HEK293 (cell line): Measurements from ENCODE around the gene CRYBA4.

Experiments used
- CTCF ChIA-PET: fragments of 350-600 bp; formaldehyde crosslinking; extraction: SDS; loops from one replicate; lab custom pipeline; 2021; ENCODE audit warnings: antibody characterized with exemption; lab: Yijun Ruan, JAX
- POLR2A ChIA-PET: fragments of 300-600 bp; formaldehyde crosslinking; extraction: SDS; loops from one replicate; lab custom pipeline; 2020; ENCODE audit warnings: antibody characterized with exemption, inconsistent platforms; lab: Yijun Ruan, JAX
- H3K27ac ChIP-seq: fragments of 200-500 bp; sonication (Bioruptor generic); 2 replicates; pipeline ENCODE4 v1.5.1; 2014; ENCODE audit warnings: low read depth, low read length, control low read depth, inconsistent platforms; ENCODE audit errors: extremely low read depth
- H3K36me3 ChIP-seq, 2 experiments: fragments of 200-500 bp in 1 of 2; sonication (Bioruptor generic) in 1 of 2; 1 replicate in 1 of 2; 2 replicates in 1 of 2; pipeline ENCODE4 v1.5.1; 2014 to 2017; ENCODE audit warnings: inconsistent platforms in 2 of 2, low read length in 2 of 2; ENCODE audit not compliant: control insufficient read depth in 2 of 2, insufficient read depth in 1 of 2
- H3K4me1 ChIP-seq: fragments of 200-500 bp; sonication (Bioruptor generic); 2 replicates; pipeline ENCODE4 v1.5.1; 2014; ENCODE audit warnings: mild to moderate bottlenecking, low read length, inconsistent platforms; ENCODE audit not compliant: control insufficient read depth, insufficient read depth
- H3K4me3 ChIP-seq: 2 replicates; pipeline ENCODE4 v1.5.1; 2011; ENCODE audit warnings: low read depth, mild to moderate bottlenecking, control low read depth, low read length, moderate library complexity
- H3K9me3 ChIP-seq: fragments of 200-500 bp; sonication (Bioruptor generic); 2 replicates; pipeline ENCODE4 v1.5.1; 2014; ENCODE audit warnings: low read depth, low read length, inconsistent platforms; ENCODE audit not compliant: control insufficient read depth, insufficient read depth
- EGR2 ChIP-seq: fragments of 450-650 bp; formaldehyde crosslinking; IDR thresholded peaks from 2 replicates; pipeline ENCODE4 v1.5.1; 2016; ENCODE audit warnings: low read depth, missing biosample characterization, missing genetic modification characterization
- GLI4 ChIP-seq: fragments of 450-650 bp; formaldehyde crosslinking; IDR thresholded peaks from 2 replicates; pipeline ENCODE4 v1.5.1; 2016; ENCODE audit warnings: missing biosample characterization, missing genetic modification characterization
- INSM2 ChIP-seq: fragments of 450-650 bp; formaldehyde crosslinking; IDR thresholded peaks from 2 replicates; pipeline ENCODE4 v1.5.1; 2016; ENCODE audit warnings: missing biosample characterization, missing genetic modification characterization
- KLF10 ChIP-seq: fragments of 450-650 bp; IDR thresholded peaks from 2 replicates; pipeline ENCODE4 v1.5.1; 2018; ENCODE audit warnings: missing biosample characterization, mild to moderate bottlenecking, missing genetic modification characterization
- KLF7 ChIP-seq: fragments of 450-650 bp; formaldehyde crosslinking; IDR thresholded peaks from 2 replicates; pipeline ENCODE4 v1.5.1; 2016; ENCODE audit warnings: missing biosample characterization, missing genetic modification characterization, borderline replicate concordance
- ZBTB44 ChIP-seq: fragments of 450-650 bp; IDR thresholded peaks from 2 replicates; pipeline ENCODE4 v1.5.1; 2018; ENCODE audit warnings: missing biosample characterization, mild to moderate bottlenecking, missing genetic modification characterization
- ZBTB48 ChIP-seq: fragments of 450-650 bp; formaldehyde crosslinking; IDR thresholded peaks from 2 replicates; pipeline ENCODE4 v1.5.1; 2016; ENCODE audit warnings: missing biosample characterization, missing genetic modification characterization
- ZBTB8A ChIP-seq: fragments of 450-650 bp; formaldehyde crosslinking; IDR thresholded peaks from 2 replicates; pipeline ENCODE4 v1.5.1; 2016; ENCODE audit warnings: missing biosample characterization, missing genetic modification characterization
- ZFP3 ChIP-seq: fragments of 450-650 bp; formaldehyde crosslinking; IDR thresholded peaks from 2 replicates; pipeline ENCODE4 v1.5.1; 2016; ENCODE audit warnings: low read depth, missing biosample characterization, missing genetic modification characterization
- ZNF148 ChIP-seq: fragments of 450-650 bp; formaldehyde crosslinking; IDR thresholded peaks from 2 replicates; pipeline ENCODE4 v1.5.0; 2017; ENCODE audit warnings: missing biosample characterization, missing genetic modification characterization, borderline replicate concordance
- ZNF155 ChIP-seq: fragments of 450-650 bp; formaldehyde crosslinking; IDR thresholded peaks from 2 replicates; pipeline ENCODE4 v1.5.1; 2016; ENCODE audit warnings: missing biosample characterization, missing genetic modification characterization
- ZNF211 ChIP-seq: fragments of 450-650 bp; formaldehyde crosslinking; IDR thresholded peaks from 2 replicates; pipeline ENCODE4 v1.5.1; 2016; ENCODE audit warnings: low read depth, missing biosample characterization, missing genetic modification characterization
- ZNF341 ChIP-seq: fragments of 450-650 bp; formaldehyde crosslinking; IDR thresholded peaks from 2 replicates; pipeline ENCODE4; 2016; ENCODE audit warnings: low read depth, missing biosample characterization, missing genetic modification characterization
- ZNF350 ChIP-seq: fragments of 450-650 bp; formaldehyde crosslinking; IDR thresholded peaks from 2 replicates; pipeline ENCODE4 v1.5.0; 2017; ENCODE audit warnings: missing biosample characterization, mild to moderate bottlenecking, missing genetic modification characterization
- ZNF426 ChIP-seq: fragments of 450-650 bp; formaldehyde crosslinking; IDR thresholded peaks from 2 replicates; pipeline ENCODE4 v1.5.1; 2017; ENCODE audit warnings: missing biosample characterization, missing genetic modification characterization, mild to moderate bottlenecking, inconsistent platforms, moderate library complexity
- ZNF692 ChIP-seq: fragments of 450-650 bp; formaldehyde crosslinking; IDR thresholded peaks from 2 replicates; pipeline ENCODE4 v1.5.1; 2016; ENCODE audit warnings: missing biosample characterization, missing genetic modification characterization
- ZNF792 ChIP-seq: fragments of 450-650 bp; formaldehyde crosslinking; IDR thresholded peaks from 2 replicates; pipeline ENCODE4 v1.5.1; 2016; ENCODE audit warnings: missing biosample characterization, missing genetic modification characterization
- ZSCAN5A ChIP-seq: fragments of 450-650 bp; formaldehyde crosslinking; IDR thresholded peaks from 2 replicates; pipeline ENCODE4 v1.5.1; 2016; ENCODE audit warnings: missing biosample characterization, missing genetic modification characterization

Gene CRYBA4

GRCh38 chr22:26672060-26672471, 50.3 kb downstream of the CRYBA4 start:
- Histone ChIP-seq H3K4me3 (peak overlapping the region; percentile 69), H3K27ac (peak overlapping the region; percentile 73), H3K4me1 (peaks cover 4% of the 10 kb centered on the region; the same call in 1 of the 2 replicates), H3K36me3 (no peaks in the 10 kb centered on the region)
- POLR2A ChIA-PET, result interaction anchor here (1.0 kb wide), 1 partner anchor 169 kb away, joined by 3 read pairs; no protein-coding TSS in a partner anchor
- CTCF ChIA-PET, result interaction anchor here (0.5 to 4.8 kb wide), 10 partner anchors 9 to 1771 kb away, joined by 3 to 30 read pairs (median 3); no protein-coding TSS in a partner anchor
- TF ChIP-seq GLI4 (tag by site-specific recombination), result no peak
- no peak for TF ChIP-seq ZNF350 (tag by site-specific recombination)
- no peak for TF ChIP-seq ZBTB44 (tag by site-specific recombination)
- TF ChIP-seq ZNF692, result no peak
- TF ChIP-seq ZNF148, result no peak
- TF ChIP-seq ZSCAN5A (tag by site-specific recombination), result no peak
- TF ChIP-seq ZNF341 (tag by site-specific recombination), result no peak
- no peak for TF ChIP-seq ZNF792 (tag by site-specific recombination)
- no peak for TF ChIP-seq ZNF426 (tag by site-specific recombination)
- no peak for TF ChIP-seq KLF7 (tag by site-specific recombination)
- TF ChIP-seq ZBTB48 (tag by site-specific recombination), result no peak
- TF ChIP-seq ZNF155 (tag by site-specific recombination), result no peak
- TF ChIP-seq INSM2 (tag by site-specific recombination), result no peak
- no peak for TF ChIP-seq ZFP3 (tag by site-specific recombination)
- no peak for TF ChIP-seq ZNF211 (tag by site-specific recombination)
- TF ChIP-seq ZBTB8A (tag by site-specific recombination), result no peak
- TF ChIP-seq EGR2, result no peak
- TF ChIP-seq KLF10 (tag by site-specific recombination), result no peak
- TF ChIP-seq, all 188 proteins: peak for 0
- no peaks in the 10 kb centered on the region for H3K9me3 ChIP-seq
